ENCODE results near the gene ATP13A4.

The ATP13A4 gene

GRCh38 chr3:193496658-193497057 is 58.0 kb downstream of the ATP13A4 start:
- DNase-seq (ENCODE audit: low read depth in 2 of 2) = no peak

- no peak for DNase-seq (ENCODE audit: low read depth in 2 of 2)
These were observed 63.7 kb downstream of the ATP13A4 start for GRCh38 chr3:193491026-193491425.

- no peak for DNase-seq (ENCODE audit: low read depth in 2 of 2)
These were observed 64.1 kb downstream of the ATP13A4 start for GRCh38 chr3:193490580-193490979.

GRCh38 chr3:193489949-193490348 is 64.7 kb downstream of the ATP13A4 start:
- DNase-seq (ENCODE audit: low read depth in 2 of 2) = no peak

DNA sequence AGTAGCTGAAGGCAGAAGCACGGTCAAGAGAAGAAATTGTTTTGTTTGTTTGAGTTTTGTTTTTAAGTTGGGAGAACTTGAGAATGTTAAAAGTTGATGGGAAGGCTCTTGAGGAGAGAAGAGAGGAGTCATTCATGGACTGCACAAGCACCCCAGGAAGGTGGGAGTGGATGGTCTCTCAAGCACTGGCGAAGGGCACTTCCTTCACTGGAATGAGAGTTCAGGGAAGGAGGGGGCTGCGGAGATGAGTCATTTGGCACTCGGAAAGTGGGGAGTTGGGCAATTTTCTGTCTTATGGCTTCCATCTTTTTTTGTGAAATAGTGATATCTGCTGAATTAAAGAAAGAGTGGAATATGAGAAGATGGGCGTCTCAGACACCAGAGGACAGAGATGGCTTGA is 66.0 kb downstream of the ATP13A4 start:
- no peak for DNase-seq (ENCODE audit: low read depth in 2 of 2)

DNA sequence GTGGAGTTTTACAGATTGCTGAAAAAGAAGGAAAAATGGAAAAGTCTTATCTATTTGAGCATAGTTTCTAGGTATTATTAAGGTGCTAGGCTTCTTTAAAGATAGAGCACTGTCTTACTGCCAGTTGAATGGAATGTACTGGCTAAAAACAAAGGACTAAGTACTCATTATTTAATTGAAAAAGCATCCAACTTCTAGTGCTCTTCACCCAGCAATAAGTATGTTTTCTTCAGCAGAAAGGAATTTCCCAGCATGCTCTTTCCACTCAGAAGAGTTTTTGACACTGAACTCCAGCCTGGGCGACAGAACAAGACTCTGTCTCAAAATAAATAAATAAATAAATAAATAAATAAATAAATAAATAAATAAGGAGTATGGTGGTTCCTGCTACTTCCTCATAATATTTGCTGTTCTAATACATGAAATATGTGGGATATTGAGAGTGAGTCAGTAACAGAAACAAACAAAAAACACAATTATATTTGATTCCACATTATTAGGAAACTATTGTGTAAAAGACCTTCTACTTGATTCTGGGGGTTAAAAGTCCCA is 70.6 kb downstream of the ATP13A4 start:
- DNase-seq (ENCODE audit: low read depth in 2 of 2) = no peak

- no peak for DNase-seq (ENCODE audit: low read depth in 2 of 2)
These were observed 73.3 kb downstream of the ATP13A4 start for GRCh38 chr3:193481436-193481835.

DNA sequence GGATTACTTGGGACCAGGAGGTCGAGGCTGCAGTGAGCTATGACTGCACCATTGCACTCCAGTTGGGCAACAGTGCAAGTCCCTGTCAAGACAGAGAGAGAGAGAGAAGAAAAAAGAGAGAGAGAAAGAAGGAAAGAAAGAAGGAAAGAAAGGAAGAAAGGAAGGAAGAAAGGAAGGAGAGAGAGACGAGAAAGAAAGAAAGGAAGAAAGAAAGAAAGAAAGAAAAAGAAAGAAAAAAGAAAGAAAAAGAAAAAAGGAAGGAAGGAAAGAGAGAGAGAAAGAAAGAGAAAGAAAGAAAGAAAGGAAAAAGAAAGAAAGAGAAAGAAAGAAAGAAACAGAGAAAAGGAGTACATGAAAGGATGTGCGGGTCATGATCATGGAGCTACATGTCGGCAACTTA is 80.2 kb downstream of the ATP13A4 start:
- no peak for DNase-seq (ENCODE audit: low read depth in 2 of 2)

DNA sequence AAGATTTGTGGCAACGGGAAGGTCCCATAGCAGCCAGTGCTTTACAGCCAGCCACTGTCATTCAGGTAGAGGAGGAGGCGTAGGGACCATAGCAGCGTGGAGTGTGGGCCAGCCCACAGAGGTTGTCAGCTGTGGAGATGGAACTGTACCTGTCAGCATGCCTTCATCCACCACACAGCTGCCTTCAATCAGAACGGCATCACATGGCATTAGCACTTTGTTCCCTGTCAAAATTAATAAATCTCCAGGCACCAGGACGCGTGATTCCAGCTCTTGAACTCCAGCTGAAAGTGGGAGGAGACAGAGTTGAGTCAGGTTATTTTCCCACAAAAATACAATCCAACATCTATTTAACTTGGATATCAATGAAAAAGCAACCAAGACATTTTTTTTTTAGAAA is 84.0 kb downstream of the ATP13A4 start:
- DNase-seq (ENCODE audit: low read depth in 2 of 2) = no peak

DNA sequence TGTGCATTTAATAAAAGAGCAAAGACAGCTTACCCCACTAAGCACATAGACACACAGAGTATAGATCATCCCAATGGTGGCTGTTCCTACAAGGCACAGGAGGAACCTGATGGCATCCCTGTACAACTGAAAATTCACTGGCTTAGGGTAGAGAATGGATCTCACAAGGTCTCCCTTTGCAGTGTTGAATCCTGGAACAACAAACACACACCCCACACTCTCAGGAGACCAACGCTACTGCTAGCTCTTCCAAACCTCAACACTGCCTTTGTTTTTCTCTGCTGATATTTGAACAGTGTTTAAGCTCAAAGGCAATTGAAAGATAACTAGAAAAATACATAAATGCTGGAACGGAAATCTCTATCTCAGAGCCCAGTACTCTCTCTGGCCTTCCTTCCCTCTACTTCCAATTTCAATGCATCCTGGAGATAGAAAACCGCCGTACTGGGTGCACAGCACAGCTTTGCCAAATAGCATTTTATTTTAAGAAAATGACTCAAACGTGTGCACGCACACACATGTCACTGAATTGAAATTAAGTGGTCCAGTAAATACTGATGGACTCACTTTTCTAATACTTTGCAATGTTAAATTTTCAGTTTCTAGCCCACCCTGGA is 88.6 kb downstream of the ATP13A4 start:
- no peak for DNase-seq (ENCODE audit: low read depth in 2 of 2)

DNA sequence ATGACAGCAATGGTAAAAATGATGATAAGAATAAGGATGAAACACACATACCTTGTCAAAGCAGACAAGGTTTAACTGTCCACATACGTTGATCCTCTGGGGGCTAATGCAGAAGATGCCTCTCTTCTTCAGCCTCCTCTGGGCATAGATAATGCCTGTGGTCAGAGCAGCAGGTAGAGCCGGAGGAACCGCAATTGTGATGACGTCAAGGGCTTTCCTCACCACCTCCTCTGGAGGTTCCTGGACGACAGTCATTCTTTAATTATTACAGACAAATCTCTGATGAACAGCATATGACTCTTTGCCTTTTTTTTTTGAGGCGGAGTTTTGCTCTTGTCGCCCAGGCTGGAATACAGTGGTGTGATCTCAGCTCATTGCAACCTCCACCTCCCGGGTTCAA is 89.8 kb downstream of the ATP13A4 start:
- no peak for DNase-seq (ENCODE audit: low read depth in 2 of 2)

- no peak for DNase-seq (ENCODE audit: low read depth in 2 of 2)
These were observed 97.2 kb downstream of the ATP13A4 start for GRCh38 chr3:193457526-193457925.

DNA sequence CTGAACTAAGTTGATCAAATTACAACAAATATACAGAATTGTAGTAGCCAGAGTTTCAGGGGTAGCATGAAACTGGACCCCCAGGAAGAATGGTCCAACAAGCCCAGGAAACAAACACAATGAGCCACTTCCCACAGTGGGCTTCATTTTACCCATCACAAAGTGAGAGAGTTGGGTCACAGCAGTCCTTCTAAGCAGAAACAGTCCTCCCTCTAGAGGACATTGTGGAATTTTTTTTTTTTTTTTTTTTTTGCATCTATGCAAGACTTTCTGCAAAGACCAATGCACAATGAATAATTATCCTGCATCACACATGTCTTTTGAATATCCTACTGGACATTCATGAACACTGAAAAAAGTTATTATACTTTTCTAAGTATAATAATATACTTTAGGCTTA is 102.4 kb downstream of the ATP13A4 start:
- no peak for DNase-seq (ENCODE audit: low read depth in 2 of 2)

DNA sequence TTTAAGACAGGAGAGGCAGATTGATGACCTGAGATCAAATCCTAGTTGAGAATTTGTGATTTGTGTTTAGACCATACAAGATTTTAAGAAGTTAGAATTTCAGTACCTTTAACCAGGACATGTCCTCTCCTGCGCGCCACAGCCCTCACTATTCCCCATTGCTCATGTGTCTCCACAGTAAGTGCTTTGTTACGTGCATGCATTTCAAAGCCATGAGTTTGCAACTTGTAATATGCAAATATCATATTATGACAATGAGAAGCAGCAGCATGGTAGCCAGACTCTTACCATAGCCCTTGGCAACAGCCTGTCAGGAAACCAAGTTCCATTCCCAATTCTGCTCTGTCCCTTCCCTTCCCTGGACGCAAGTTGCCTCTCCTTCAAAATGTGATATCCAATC is 102.8 kb downstream of the ATP13A4 start:
- DNase-seq (ENCODE audit: low read depth in 2 of 2) = no peak

DNA sequence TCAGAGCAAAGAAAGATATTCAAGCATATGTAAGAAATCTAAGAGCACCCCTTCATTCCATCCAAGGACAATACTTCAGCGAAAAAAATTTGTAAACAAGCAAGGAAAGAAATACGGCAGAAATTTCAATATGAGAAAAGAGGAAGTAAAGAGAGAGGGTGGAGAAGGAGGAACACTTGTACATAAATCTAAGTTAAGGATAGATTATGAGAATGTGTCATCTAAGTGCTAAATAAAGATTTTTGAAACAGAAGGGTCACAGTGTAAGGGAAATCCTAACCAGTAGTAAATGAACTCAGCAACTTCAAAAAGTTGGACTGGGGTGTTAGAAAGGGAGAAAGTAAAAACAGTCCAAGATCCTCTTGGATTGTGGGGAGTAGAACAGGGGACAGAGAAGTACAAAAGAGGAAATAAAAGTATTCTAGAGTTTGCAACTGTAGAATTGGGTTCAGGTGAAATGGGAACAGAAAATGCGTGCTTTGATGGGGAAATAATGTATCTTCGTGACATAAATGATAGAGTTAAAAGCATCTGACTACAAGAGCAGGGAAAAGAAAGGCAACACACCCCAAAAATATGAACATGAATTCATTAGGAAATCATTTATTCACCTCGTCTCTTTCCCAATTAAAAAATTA is 107.6 kb downstream of the ATP13A4 start:
- DNase-seq (ENCODE audit: low read depth in 2 of 2) = no peak

GRCh38 chr3:193439423-193439822 is 115.3 kb downstream of the ATP13A4 start:
- no peak for DNase-seq (ENCODE audit: low read depth in 2 of 2)

- no peak for DNase-seq (ENCODE audit: low read depth in 2 of 2)
These were observed 135.9 kb downstream of the ATP13A4 start for GRCh38 chr3:193418576-193419373.

DNA sequence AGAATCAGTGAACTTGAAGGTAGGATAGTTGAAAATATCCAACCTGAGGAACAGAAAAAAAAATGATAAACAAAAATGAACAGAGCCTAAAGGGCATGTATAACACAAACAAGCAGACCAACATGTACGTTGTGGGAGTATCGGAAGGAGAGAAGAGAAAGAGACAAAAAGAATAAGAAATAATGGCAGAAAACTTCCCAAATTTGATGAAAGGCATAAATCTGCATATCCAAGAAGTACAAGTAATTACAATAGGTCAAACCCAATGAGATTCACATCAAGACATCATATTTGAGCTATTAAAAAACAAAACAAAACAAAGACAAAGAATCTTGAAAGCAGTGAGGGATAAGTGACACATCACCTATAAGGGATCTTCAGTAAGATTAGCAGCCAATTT is 138.1 kb downstream of the ATP13A4 start:
- no peak for DNase-seq (ENCODE audit: low read depth in 2 of 2)

- no peak for DNase-seq (ENCODE audit: low read depth in 2 of 2)
These were observed 147.0 kb downstream of the ATP13A4 start for GRCh38 chr3:193407688-193408087.

DNA sequence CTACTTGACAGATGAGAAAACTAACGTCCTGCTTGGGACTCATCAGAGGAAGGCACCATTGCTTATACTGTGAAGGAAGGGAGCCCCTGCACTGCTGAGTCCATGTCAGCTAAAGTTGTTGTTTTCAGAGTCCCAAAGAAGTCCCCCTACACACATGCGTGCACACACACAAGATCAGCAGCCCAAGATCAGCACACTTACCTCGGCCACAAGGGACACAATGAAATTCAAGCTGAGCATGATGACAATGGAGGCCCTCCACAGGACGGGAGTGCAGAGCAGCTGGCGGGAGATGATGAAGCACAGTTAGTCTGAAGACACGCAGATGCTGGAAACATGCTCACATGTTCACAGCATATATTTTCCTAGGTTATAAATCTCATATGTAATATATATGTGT is 147.6 kb downstream of the ATP13A4 start:
- no peak for DNase-seq (ENCODE audit: low read depth in 2 of 2)

DNA sequence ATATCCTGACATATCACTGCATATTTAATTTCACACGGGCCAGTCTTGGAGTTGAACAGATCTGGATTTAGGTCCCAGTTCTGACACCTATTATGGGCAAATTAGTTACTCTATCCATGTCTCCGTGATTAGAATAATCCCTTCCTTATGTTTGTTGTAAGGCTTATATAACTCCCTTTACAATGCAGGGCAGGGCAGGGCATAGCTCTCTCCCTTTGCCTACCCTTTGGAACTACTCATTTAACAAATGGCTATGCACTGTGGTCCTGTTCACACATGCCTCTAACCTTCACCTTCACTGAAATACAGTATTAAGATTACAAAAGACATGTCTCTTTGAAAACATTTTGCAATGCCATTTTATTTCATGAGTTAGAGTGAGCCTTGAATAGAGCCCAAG is 151.4 kb downstream of the ATP13A4 start:
- no peak for DNase-seq (ENCODE audit: low read depth in 2 of 2)

GRCh38 chr3:193400304-193400703 is 154.4 kb downstream of the ATP13A4 start:
- no peak for DNase-seq (ENCODE audit: low read depth in 2 of 2)

Data from stimulated activated CD4-positive, alpha-beta T cell treated with anti-CD3 and anti-CD28 coated beads, Interleukin-1b, Interleukin-23, amount 100 ng/mL, for 4 hours (primary cell).